IMR-90 (cell line): Measurements from ENCODE around the gene BPNT1. TPM values are rescaled to one million over a fixed set of nuclear protein-coding genes. Genes with fewer than 3 reads are reported as not detected.

Source experiments
- ATAC-seq: fragments of 200-7000 bp; cut with Tn5 transposase; 2 replicates; pipeline ENCODE4 v1.9.1; 2020; ENCODE audit warnings: low read depth, mild to moderate bottlenecking, moderate library complexity
- BruUV-seq: library from RNA; stranded (reverse); fragments of 400-500 nt; replicated peaks from 2 replicates; lab custom pipeline; 2021; lab: Mats Ljungman, UMichigan
- CTCF ChIA-PET: fragments of 300-600 bp; formaldehyde crosslinking; extraction: SDS; loops from one replicate; lab custom pipeline; 2021; ENCODE audit warnings: antibody characterized with exemption; lab: Yijun Ruan, JAX
- POLR2A ChIA-PET: fragments of 300-600 bp; sonication (Branson Sonifier 250); formaldehyde crosslinking; loops from one replicate; lab custom pipeline; 2022; ENCODE audit warnings: antibody characterized with exemption; ENCODE audit not compliant: unreplicated experiment; lab: Charles Lee
- DNase-seq: peaks from one replicate; pipeline ENCODE4 v3.0.0; 2013
- H2AFZ ChIP-seq: replicated peaks from 2 replicates; pipeline ENCODE3; 2013; ENCODE audit warnings: low read length, mild to moderate bottlenecking; ENCODE audit not compliant: poor library complexity
- H2AK5ac ChIP-seq: 2 replicates; pipeline ENCODE4 v1.6.1; 2013; ENCODE audit warnings: low read depth, low read length, inconsistent platforms
- H2AK9ac ChIP-seq: replicated peaks from 2 replicates; pipeline ENCODE3; 2013; ENCODE audit warnings: mild to moderate bottlenecking, low read depth, low read length, moderate library complexity; ENCODE audit not compliant: poor library complexity
- H2BK120ac ChIP-seq: 2 replicates; pipeline ENCODE4 v1.6.1; 2013; ENCODE audit warnings: low read depth, low read length, inconsistent platforms
- H2BK15ac ChIP-seq: 3 replicates; pipeline ENCODE4 v1.6.1; 2013; ENCODE audit warnings: low read depth, low read length, inconsistent platforms
- H2BK20ac ChIP-seq: 2 replicates; pipeline ENCODE4 v1.6.1; 2013; ENCODE audit warnings: low read depth, mild to moderate bottlenecking, inconsistent platforms, low read length, moderate library complexity
- H2BK5ac ChIP-seq: 2 replicates; pipeline ENCODE4 v1.6.1; 2013; ENCODE audit warnings: mild to moderate bottlenecking, low read depth, low read length, inconsistent platforms; ENCODE audit not compliant: poor library complexity, severe bottlenecking
- H3K14ac ChIP-seq: replicated peaks from 2 replicates; pipeline ENCODE4 v1.6.1; 2013; ENCODE audit warnings: low read depth, low read length, inconsistent platforms
- H3K18ac ChIP-seq: 2 replicates; pipeline ENCODE4 v1.6.1; 2013; ENCODE audit warnings: low read depth, low read length, control low read depth
- H3K23ac ChIP-seq: 2 replicates; pipeline ENCODE4 v1.6.1; 2013; ENCODE audit warnings: low read depth, low read length, inconsistent platforms
- H3K27ac ChIP-seq: 2 replicates; pipeline ENCODE4 v1.5.1; 2013; ENCODE audit warnings: mild to moderate bottlenecking, control low read depth, low read length; ENCODE audit not compliant: insufficient read depth
- H3K27me3 ChIP-seq: 2 replicates; pipeline ENCODE4 v1.6.1; 2013; ENCODE audit warnings: low read length; ENCODE audit not compliant: control insufficient read depth, insufficient read depth
- H3K36me3 ChIP-seq: 2 replicates; pipeline ENCODE4 v1.6.1; 2013; ENCODE audit warnings: low read length, mixed read lengths; ENCODE audit not compliant: control insufficient read depth, insufficient read depth
- H3K4ac ChIP-seq: 2 replicates; pipeline ENCODE4 v1.6.1; 2013; ENCODE audit warnings: low read depth, low read length, inconsistent platforms
- H3K4me1 ChIP-seq: 2 replicates; pipeline ENCODE4 v1.6.1; 2013; ENCODE audit warnings: low read length, mixed read lengths; ENCODE audit not compliant: control insufficient read depth, insufficient read depth
- H3K4me2 ChIP-seq: 2 replicates; pipeline ENCODE4 v1.6.1; 2013; ENCODE audit warnings: low read depth, mild to moderate bottlenecking, control low read depth, low read length, moderate library complexity
- H3K4me3 ChIP-seq: 2 replicates; pipeline ENCODE4 v1.5.1; 2013; ENCODE audit warnings: low read depth, mild to moderate bottlenecking, control low read depth, low read length, moderate library complexity; ENCODE audit not compliant: insufficient read depth
- H3K56ac ChIP-seq: 2 replicates; pipeline ENCODE4 v1.6.1; 2013; ENCODE audit warnings: low read length, inconsistent platforms; ENCODE audit not compliant: insufficient read depth; ENCODE audit errors: extremely low read depth
- H3K79me1 ChIP-seq, 2 experiments: 2 replicates each; pipeline ENCODE4 v1.6.1; 2013; ENCODE audit warnings: low read length in 2 of 2, inconsistent platforms in 1 of 2, low read depth in 1 of 2
- H3K9ac ChIP-seq: 2 replicates; pipeline ENCODE4 v1.6.1; 2013; ENCODE audit warnings: low read depth, low read length, control low read depth
- H3K9me1 ChIP-seq: 2 replicates; pipeline ENCODE4 v1.6.1; 2013; ENCODE audit warnings: low read length, inconsistent platforms; ENCODE audit not compliant: insufficient read depth
- H3K9me3 ChIP-seq: 2 replicates; pipeline ENCODE4 v1.6.1; 2013; ENCODE audit warnings: low read length; ENCODE audit not compliant: control insufficient read depth, insufficient read depth
- H4K20me1 ChIP-seq: 2 replicates; pipeline ENCODE4 v1.6.1; 2013; ENCODE audit warnings: low read length, inconsistent platforms; ENCODE audit not compliant: insufficient read depth
- H4K5ac ChIP-seq: 2 replicates; pipeline ENCODE4 v1.6.1; 2013; ENCODE audit warnings: mild to moderate bottlenecking, low read depth, low read length, control low read depth
- H4K8ac ChIP-seq, 2 experiments: 2 replicates each; pipeline ENCODE4 v1.6.1; 2013; ENCODE audit warnings: low read depth in 2 of 2, low read length in 2 of 2, control low read depth in 1 of 2, inconsistent platforms in 1 of 2
- H4K91ac ChIP-seq: 2 replicates; pipeline ENCODE4 v1.6.1; 2013; ENCODE audit warnings: low read depth, low read length, inconsistent platforms; ENCODE audit not compliant: insufficient read depth
- CEBPB ChIP-seq: IDR thresholded peaks from 2 replicates; pipeline ENCODE4 v1.6.1; 2012; ENCODE audit warnings: low read depth, low read length, improper control_type of control experiment
- MAZ ChIP-seq: IDR thresholded peaks from 2 replicates; pipeline ENCODE4 v1.6.1; 2012; ENCODE audit warnings: low read depth, mild to moderate bottlenecking, low read length, improper control_type of control experiment, moderate library complexity, borderline replicate concordance
- MXI1 ChIP-seq: IDR thresholded peaks from 2 replicates; pipeline ENCODE4 v1.6.1; 2012; ENCODE audit warnings: low read depth, mild to moderate bottlenecking, low read length, moderate library complexity, borderline replicate concordance
- WGBS, 2 experiments: methylation state at CpG; one replicate each; pipeline versions ENCODE4 v1.1.5 to v1.1.7; 2013; ENCODE audit warnings: missing lambda C conversion rate in 2 of 2; ENCODE audit not compliant: insufficient read length in 1 of 2; ENCODE audit errors: extremely low coverage in 2 of 2; 5-methylcytosine and 5-hydroxymethylcytosine counted together
- dilution Hi-C: fragments of 300-500 bp; cut with HindIII; formaldehyde crosslinking; loops from one replicate; pipeline ENCODE4 v1.14.3; 2018; ENCODE audit warnings: low sequenced_read_pairs; ENCODE audit not compliant: unreplicated experiment
- in situ Hi-C: fragments of 300-500 bp; cut with MboI; formaldehyde crosslinking; loops from 3 replicates; pipeline ENCODE4 v1.14.3; 2019; ENCODE audit warnings: low sequenced_read_pairs, inconsistent platforms, mixed read lengths
- intact Hi-C: fragments of 100-400 bp; cut with micrococcal nuclease; formaldehyde crosslinking; loops from 2 replicates; pipeline ENCODE4 v1.10.0; 2022
- polyA plus RNA-seq, 3 experiments: library from polyadenylated mRNA; depleted of rRNA; stranded (reverse); fragments of >200 nt; gene quantifications; 2 replicates each; pipeline ENCODE4 v1.2.3, GENCODE V29; 2012; ENCODE audit warnings: low replicate concordance in 1 of 3
- total RNA-seq: library from RNA; depleted of rRNA; stranded (reverse); fragments of >200 nt; gene quantifications from 2 replicates; pipeline ENCODE4 v1.2.3, GENCODE V29; 2012

The BPNT1 gene
- total and polyA plus RNA-seq, 2 of the 4 experiments (the other 2 are of a cell fraction), result 31.7 to 38.2 TPM

GRCh38 chr1:220094016-220094911 lies 4.7 kb upstream of the BPNT1 start, which contains the start of gene IARS2:
Gene IARS2 (plus strand): TSS chr1:220094132. CDS start chr1:220094217, 85 bp downstream.
- ATAC-seq, result peak; percentile 96
- Histone ChIP-seq H4K91ac (peak within 1 kb of the TSS; percentile 25; the same call in 1 of the 2 replicates), H2BK120ac (no peak within 1 kb of the TSS), H3K9me3 (no peaks in the 10 kb centered on the region), H3K56ac (no peak within 1 kb of the TSS), H2AFZ (peak within 1 kb of the TSS; percentile 100), H2AK9ac (peak within 1 kb of the TSS; percentile 84), H4K20me1 (no peaks in the 10 kb centered on the region), H3K4me3 (peak within 1 kb of the TSS; percentile 91), H4K5ac (no peak within 1 kb of the TSS; the same call in 1 of the 2 replicates), H3K4me1 (peaks cover 3% of the 10 kb centered on the region), H3K9ac (peak within 1 kb of the TSS; percentile 84), H3K23ac (peak within 1 kb of the TSS; percentile 86; the same call in 1 of the 2 replicates), H2BK5ac (peak within 1 kb of the TSS; percentile 33), H3K27ac (peak within 1 kb of the TSS; percentile 74), H2BK15ac (no peak within 1 kb of the TSS), H3K27me3 (no peaks in the 10 kb centered on the region), H3K4ac (peak within 1 kb of the TSS; percentile 43; the same call in 1 of the 2 replicates), H3K14ac (peak within 1 kb of the TSS; percentile 80), H3K79me1 (peaks cover 7 to 18% of the 10 kb centered on the region in 2 experiments), H3K4me2 (peak within 1 kb of the TSS; percentile 83), H2BK20ac (no peak within 1 kb of the TSS), H3K9me1 (peaks cover 3% of the 10 kb centered on the region), H3K36me3 (peaks cover 11% of the 10 kb centered on the region), H4K8ac (peak within 1 kb of the TSS; percentile 40 to 83; a peak in 2 of 4 replicates), H3K18ac (no peak within 1 kb of the TSS), H2AK5ac (peak within 1 kb of the TSS; percentile 62; the same call in 1 of the 2 replicates)
- TF ChIP-seq CEBPB, result no peak
- TF ChIP-seq MXI1, result peak; percentile 62
- peak; percentile 76; the same call in 1 of the 2 replicates for TF ChIP-seq MAZ
- intact Hi-C loops, result no loop called here
- no TSS peak for BruUV-seq
- CTCF ChIA-PET, result no interaction called here
- in situ Hi-C loops, result no loop called here
- POLR2A ChIA-PET, result no interaction called here
- WGBS, 2 experiments, result 2% methylated on average over 16 of the region's 73 CpGs; no CpG with 5 or more reads in 1 of the 2 experiments
- dilution Hi-C loops, result no loop called here
- DNase-seq, result peak; percentile 82
